GM21723 (cell line): Measurements from ENCODE around the gene MTUS2.

ENCODE experiments used
- ATAC-seq: cut with Tn5 transposase; IDR thresholded peaks from one replicate; pipeline ENCODE4 v1.9.1; 2021; ENCODE audit warnings: mild to moderate bottlenecking, moderate library complexity; ENCODE audit not compliant: unreplicated experiment

The MTUS2 gene

DNA sequence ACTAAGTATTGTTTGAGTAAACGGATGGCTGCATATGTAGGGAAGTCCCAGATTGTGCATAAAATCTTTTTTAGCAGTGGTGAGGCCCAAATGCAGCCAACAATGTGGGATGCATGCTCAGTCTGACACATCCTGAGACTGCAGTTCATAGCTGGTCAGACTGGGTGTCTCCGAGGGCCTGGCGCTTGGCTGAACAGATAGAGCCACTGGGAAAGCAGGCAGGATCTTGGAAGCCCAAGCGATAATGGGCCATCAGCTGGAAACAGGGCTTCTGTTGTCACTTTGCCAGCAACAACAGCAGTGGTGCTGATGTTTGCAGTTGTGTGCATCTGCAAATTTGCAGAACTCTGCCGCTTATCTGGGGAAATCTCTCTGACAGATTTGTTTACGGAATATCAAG lies 36.1 kb downstream of the MTUS2 start:
- ATAC-seq, result no peak

DNA sequence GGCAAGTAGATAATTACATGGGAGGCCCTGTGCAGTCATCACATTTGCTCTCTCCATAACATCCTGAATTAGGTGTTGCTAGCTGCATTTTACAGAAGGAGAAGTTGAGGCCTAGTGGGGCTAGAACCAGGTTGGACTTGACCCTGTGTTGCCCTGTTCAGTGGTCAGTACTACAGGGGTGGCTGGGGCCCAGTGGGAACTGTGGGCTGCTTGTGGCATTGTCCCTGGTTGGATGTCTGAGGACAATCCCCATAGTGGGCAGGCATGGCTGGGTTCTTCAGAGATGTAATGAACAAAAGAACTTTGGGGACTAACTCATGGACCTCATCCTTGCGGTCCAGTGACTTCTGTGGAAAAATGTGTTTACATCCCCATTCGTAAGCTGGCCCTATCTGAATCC lies 38.9 kb downstream of the MTUS2 start:
- ATAC-seq, result no peak

DNA sequence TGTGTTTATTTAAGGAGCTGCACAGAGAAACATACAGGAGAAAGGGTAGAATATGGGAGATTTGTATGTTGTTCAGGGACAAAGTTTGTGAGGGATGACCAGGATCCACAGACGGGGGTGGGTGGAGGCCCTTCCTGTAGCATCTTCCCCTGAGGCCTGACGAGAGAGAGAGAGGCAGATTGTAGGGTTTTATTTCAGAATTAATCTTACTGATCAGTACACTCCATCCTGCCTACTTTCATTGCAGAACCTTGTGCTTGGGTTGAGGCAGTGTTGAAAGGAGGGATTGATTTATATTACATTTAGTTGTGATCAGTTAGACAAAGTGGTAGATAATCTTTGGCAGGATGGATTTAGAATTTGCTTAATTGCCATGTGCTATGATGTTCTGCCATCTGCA lies 39.6 kb downstream of the MTUS2 start:
- ATAC-seq, result no peak

DNA sequence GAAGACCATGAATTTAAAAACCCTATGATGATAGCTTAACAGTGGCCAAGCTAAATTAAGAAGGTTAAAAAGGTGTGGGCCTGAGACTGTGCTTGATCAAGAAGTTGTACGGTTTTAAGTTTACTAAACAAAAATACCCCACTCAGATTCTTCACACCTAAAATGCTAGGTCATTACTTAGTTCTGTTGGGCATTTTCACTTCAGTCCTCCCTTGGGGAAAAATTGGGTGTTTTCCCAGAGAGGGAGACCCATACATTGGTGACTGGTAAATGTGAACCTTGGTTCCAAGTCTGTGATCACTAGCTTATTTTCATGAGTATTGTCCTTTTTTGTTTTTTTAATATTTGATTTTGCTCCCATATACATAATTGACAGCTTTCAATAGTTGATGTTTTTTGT lies 44.4 kb downstream of the MTUS2 start:
- no peak for ATAC-seq

DNA sequence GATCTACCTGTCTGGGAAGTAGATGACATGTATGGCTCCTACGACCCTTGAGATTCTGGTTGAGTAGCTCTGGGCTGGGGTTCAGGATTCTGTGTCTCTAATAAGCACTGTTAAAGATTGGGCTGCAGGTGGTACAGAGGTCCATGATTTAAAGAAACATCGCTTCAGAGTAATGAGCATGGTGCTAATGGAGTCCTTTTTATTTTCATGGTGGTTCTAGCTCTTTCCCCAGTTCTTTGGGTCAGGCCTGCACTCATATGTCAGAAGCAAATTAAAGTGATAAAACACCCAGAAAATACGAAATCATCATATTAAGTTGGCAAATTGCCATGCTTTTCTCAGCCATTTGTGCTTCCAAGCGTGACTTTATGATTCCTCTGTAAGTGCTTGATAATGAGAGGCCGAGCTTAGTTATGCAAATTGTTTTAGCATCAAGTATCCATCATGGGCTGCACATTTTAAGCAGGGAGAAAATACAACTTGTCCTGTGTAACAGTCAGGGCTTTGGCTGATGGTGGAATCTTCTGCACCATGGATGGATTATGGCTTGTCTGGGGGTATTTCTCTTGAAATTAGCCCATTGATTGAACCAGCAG lies 45.1 kb downstream of the MTUS2 start:
- no peak for ATAC-seq

DNA sequence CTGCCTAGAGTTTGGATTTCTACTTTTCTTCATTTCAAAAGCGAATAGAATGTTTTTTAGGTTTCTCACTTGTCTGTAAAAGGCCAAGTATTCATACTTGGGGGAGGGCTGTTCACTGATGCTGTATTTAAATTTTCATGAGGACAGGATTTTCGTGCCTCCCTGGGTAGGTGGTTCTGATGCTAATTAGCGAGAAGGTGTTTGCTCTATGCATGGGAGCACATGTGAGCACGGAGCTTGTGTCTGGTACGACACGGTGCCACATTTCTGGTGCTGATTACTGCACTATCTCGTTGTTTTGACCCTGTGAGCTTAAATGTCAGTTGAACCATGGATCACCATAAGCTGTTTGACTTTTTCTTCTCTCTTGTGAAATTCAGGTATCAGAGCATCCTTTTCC lies 45.8 kb downstream of the MTUS2 start:
- no peak for ATAC-seq

DNA sequence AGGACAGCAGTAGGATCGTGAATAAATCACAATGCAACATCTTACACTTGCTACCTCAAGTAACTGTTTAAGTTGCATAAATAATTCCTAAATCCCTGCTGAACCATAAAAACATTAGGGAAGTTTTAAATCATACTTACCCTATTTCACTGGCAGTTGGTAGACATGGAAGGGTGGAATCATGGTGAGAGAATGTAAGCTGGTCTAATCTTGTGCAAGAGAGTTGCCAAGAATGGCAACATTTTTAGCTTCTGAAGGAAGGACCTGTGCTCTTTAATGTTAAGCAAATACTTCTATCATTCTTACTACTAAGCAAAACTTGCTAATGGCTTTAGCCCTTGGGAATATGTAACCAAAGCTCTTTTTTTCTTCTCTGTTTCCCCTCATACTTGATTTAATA lies 46.8 kb downstream of the MTUS2 start:
- ATAC-seq, result no peak

DNA sequence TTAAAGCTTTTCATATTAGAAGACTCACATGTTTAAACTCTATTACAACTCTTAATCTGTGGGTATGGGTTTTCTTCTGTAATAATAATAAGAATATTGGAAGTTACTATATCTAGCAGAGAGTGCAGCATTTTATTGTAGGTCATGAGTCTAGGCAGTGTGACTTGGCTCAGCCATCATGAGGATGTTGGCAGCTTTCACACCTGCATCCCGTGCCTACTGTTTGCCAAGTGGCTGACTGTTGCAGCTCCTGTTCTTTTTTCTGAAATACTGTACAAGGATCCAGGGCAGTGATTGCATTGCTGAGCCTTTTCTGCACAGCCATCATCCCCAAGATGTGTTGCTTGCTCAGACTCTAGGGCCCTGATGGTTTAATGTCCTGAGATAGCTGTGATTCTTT lies 47.4 kb downstream of the MTUS2 start:
- ATAC-seq, result no peak

DNA sequence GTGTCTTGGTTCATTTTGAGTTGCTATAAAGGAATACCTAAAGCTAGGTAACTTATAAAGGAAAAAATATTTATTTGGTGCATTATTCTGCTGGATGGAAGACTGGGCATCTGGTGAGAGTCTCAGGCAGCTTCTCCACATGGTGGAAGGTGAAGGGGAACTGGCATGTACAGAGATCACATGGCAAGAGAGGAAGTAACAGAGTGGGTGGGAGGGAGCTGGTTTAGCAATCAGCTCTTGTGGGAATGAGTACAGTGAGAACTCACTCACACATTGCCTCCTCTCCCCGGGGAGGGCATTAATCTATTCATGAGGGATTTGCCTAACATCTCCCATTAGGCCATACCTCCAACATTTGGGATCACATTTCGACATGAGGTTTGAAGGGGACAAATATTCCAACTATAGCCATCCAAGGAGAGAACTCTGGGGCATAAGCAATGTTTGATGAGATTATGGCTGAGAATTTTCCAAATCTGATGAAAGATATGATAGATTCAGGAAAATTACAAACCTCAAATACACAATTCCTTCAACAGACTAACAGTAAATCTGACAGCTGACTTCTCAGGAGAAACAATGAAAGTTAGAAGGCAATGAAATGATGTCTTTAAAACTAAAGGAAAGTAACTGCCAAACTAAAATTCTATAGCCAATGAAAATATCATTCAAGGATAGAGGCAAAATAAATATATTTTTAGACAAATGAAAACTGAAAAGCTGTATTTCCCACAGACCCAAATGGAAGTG lies 52.5 kb downstream of the MTUS2 start:
- no peak for ATAC-seq

DNA sequence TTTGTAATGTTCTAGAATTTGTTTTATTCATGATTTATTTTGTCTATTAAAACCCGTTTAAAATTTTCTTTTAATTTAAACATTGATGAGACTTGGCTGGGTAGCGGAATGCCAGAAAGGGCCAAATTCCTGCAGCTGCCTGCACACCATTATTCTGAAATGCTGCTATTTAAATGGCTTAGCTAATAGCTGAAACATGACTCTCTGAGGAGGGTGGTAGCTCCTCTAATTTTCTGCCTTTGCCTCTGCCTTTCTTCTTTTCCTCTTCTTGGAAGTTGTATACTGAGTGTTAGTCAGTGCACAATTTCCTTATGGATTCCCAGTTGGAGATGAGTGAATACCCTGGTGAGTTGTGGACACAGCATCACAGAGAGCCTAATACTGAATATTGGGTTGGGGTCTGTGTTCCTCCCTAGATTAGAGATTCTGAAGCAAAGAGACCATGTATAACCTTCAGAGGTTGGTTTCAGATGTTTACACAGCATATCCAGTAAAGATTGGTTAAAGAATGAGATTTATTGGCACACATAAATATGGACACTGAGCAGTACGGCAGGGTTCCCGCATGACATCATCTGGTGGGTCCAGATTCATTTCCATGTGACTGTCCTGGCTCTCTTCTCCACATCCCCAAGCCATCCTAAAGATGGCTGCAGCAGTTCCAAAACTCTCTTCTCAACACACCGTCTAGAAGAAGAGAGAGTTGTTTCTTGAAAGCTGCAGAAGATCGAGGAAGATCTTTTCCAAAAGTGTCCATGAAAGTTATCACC lies 55.9 kb downstream of the MTUS2 start:
- no peak for ATAC-seq

DNA sequence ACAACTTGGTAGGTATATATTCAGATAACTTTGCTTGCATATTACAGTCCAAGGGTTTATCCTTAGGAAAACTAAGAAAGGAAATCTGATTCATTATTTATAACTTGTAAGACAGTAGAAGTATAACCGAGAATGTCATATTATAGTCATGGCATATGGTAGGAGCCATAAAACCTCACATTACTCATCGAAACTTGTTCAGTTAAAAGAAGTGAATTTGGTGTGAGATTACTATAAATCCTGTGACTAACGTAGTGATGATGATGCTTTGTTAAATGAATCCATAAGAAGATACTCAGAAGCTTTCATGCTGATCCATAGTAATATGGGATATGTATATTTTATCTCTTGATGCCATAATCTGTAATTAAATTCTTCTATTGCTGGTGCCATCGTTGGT lies 57.3 kb downstream of the MTUS2 start:
- no peak for ATAC-seq

DNA sequence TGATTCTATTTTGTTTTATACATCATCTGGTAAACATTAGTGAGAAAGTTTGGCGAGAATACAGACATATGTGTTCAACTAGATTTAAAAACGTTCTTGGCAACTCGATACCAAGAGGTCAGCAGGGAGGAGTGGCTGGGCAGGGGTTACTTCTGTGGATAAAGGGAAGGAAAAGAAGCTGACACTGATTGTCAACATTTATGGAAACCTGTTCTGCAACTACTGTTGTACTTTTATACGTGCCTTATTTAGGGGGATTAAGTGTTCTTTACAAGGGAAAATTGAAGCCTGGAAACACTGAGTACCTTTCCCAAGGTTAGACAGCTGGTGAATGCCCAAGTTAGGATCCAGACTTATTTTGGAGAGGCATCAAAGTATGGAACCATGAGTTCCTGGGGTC lies 65.0 kb downstream of the MTUS2 start:
- no peak for ATAC-seq

DNA sequence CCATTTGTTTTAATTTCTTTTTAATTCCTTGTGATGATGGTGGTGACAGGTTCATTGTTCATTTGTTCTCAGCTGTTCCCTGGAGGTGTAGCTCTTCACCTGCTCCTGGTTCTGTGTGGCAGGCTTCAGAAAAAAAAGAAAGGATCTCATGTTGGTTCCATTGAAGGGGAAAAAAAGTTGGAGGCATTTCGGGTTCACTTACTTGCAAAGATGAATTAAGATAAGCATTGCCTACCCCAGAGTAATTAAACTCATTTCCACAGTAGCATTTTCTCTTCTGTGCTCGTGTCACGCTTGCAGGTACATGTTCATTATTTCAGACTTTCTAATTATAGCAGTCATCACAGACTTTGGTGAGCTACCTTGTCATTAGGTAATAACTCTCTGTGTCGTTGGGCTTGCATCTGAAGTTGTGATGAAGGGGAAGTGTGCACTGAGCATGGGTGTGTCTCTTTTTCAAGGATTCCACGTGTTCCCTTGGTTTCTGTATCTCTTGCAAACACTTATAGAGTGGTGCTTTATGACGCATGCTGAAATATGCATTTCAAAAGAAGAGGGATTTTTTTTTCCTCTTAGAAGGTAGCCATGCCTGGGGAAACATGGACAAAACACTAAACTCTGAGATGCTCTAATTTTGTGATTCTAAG lies 69.1 kb downstream of the MTUS2 start:
- no peak for ATAC-seq

DNA sequence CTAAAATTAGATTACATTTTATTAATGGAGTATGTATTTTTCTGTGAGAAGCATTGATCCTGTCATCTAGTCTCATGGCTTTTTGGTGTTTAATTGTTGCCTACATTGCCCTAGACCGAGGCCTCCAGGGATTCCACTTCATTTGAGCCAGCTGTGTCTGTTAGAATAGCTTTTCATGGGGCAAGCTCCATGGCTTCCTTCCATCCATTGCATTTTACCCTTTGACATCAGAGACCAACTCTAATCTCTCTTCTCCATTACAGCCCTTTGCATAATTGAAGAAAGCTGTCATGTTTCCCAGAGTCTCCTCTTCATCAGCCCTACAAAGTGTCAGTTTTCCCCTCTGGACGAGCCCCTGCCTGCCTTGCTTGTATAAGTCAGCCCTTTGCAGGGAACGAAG lies 70.6 kb downstream of the MTUS2 start:
- ATAC-seq, result no peak

DNA sequence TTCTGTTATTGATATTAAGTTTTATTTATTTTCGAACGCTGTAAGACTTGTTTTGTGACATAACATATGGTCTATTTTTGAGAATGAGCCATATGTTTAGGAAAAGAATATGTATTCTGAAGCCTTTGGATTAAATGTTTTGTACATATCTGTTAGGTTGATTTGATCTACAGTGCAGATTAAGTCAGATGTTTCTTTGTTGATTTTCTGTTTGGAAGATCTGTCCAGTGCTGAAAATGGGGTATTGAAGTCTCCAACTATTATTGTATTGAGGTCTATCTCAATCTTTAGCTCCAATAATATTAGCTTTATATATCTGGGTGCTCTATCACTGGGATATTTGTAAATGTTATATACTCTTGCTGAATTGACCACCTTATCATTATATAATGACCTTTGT lies 97.9 kb downstream of the MTUS2 start:
- no peak for ATAC-seq

DNA sequence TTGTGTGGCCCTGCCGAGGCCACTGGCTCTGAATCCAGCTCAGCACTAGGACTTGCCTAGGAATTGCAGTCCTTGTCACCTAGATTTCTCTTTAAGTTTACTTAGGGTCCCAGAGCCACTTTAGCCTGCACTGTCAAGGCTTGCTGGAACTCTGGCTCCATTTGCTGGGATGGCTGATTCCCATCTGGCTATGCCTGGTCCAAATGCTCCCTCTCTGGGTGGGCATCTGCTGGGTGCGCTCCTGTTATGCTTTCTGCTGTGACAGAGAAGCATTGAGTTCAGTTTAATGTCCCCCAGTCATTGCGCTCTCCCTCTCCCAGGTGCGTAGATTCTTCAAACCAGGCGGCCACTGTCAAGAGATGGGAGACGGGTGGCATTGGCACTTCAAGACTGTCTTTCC lies 102.2 kb downstream of the MTUS2 start:
- ATAC-seq, result no peak

DNA sequence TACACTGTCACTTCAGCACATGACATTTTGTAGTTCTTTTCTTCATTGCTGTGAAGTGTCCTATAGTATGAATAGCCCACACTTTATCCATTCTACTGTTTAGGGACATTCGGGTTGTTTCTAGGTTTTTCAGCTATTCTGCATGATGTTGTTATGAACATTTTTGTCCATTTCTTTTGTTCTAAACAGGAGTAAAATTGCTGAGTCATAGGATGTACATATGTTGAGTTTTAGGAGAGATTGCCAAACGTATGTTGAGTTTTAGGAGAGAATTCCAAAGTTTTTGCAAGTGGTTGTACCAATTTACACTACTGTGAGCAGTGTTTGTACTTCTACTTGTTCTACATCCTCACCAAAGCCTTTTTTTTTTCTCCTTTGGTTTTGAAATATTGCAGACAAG lies 115.0 kb downstream of the MTUS2 start:
- ATAC-seq, result no peak

DNA sequence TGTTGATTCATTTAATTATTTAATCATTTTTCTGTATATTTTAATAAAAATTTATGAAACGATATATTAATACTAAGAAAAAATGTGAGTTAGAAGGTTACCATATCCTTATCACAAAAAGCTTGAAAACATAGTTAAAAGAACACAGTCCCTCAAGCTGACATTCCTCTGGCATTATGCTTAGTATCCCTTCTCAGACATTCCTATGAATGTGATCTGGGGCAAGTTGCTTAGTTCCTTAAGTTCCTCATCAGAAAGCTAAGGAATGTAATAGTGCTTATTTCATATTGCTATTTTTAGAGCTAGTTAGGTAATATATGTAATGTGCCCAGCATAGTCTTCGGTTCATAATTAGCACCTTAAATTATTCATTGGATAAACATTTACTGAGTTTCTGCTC lies 122.8 kb downstream of the MTUS2 start:
- ATAC-seq, result no peak

DNA sequence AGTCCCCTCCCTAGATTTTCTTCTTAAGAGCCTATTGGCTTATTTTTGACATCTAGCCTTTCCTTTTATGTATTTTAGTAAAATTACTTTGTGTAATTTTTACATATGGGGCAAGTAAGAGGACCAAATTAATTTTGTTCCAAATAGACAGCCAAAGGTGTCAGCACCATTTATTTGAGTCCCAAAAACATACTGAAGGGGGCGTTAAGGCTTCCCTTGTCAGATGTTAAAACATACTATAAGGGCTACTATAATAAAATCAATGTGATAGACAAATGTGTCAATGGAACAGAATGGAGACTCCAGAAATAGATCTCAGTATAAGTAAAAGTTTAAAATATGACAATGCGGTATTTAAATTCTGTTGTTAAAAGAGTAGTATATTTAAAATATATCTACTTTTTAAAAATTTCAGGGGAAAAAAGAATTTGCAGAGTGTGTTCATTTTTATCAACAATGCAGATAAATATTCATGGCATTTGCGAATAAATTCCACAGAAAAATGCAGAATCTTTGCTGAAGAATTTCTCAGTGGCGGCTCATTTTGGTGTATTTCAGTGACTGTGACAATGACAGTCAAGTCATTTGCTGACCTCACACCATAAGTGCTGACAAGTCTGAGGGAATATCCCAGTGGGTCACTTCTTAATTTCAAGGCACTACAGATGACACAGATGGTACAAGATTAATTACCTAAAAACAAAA lies 133.7 kb downstream of the MTUS2 start:
- no peak for ATAC-seq

DNA sequence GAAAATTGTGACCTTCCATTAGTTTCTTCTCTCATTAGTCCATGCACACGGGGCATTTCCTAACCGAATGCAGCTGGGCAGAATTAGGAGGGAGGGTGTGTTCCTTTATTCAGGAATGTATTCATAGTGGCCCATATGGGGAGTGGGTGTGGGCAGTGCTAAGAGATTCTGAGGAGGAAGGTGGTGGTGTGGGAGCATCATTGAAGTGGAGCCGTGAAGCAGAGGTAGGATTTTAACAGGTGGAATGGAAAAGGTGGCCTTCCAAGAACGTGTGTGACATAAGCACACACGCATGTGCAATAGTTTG lies 134.2 kb downstream of the MTUS2 start:
- ATAC-seq, result no peak

DNA sequence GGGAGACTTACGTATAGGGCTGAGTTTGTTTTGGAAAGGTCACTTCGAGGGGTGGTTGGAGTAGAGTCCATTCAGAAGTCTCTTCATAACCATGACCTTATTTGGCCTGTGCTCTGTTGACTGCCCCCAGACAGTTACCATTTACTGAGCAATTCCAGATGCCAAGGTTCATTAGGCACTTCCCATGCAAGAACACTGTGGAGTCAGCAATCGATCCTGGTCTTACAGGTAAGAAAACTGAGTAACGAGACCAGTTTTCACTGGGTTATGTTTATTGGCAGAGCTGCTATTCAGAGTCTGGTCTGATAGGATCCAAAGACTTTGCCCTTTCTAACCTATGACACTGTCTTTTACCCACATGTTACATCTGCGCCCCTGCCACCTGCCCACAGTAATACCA lies 134.7 kb downstream of the MTUS2 start:
- ATAC-seq, result no peak
